Measurements from ENCODE around the gene SNAPC5. TPM values are rescaled to one million over a fixed set of nuclear protein-coding genes. Genes with fewer than 3 reads are reported as not detected.

SNAPC5 gene
- 10 to 100 TPM in 3 of 6 donors, 1 to 10 TPM in 3; 9.0 to 15.1 (median 11.3) TPM for total RNA-seq
- 10 to 100 TPM; 20.5 to 21.6 TPM for polyA plus RNA-seq

DNA sequence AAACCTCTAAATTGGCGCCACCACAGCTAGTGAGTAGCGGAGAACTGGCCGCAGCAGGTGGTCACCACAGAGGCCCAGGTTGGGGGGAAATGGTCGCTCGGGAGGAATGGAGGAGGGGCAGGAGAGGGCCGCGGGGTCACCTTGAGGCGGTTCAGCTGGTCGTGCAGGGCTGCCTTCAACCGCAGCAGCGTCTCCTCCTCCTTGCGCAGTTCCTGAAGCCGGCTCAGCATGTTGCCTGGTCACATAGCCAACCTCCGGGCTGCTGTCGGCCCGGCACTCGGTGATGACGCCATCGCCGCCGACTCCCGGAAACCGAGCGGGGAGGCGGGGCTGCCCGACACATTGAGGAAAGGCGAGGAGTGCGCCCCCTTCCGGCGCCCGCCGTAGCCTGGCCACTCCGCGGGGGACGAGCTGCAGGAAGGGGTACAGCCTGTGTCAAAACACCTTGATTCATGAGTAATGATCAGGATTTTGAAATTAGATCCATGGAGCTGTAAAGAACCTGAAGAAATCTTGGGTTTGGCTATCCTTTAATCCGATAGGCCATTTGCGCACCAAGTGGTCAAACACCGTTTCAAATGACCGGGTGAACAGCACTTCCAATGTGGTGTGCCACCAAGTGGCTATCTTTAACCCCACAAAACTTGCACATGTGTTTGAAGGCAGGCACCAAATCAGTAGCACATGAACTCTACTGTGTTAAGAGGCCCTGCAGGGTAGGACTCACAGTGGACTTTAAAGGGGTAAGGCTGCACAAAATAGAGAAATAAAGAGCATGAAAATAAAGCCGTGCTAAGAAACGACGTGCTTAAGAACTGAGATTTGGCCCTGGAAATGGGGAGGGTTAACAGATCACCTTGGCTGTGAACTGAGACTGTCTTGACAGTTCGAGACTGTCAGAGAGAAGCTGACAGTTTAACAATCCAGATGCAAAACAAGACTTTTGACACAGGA is at the start of gene SNAPC5:
Gene SNAPC5 (minus strand): TSS at position 261 of the 954 bp plus-strand sequence. CDS start 31 bp downstream, at position 230.
- Histone ChIP-seq H3K4me1 (peaks cover 0 to 30% (median 25%) of the 10 kb centered on the region in 3 donors), H3K27ac (peak within 1 kb of the TSS; percentile 64 to 83 (median 74)), H3K27me3 (no peaks in the 10 kb centered on the region), H3K4me3 (peak within 1 kb of the TSS; percentile 52 to 94 (median 74)), H3K9me3 (no peaks in the 10 kb centered on the region), H3K36me3 (peaks cover 0 to 54% (median 33%) of the 10 kb centered on the region in 3 donors)
- ATAC-seq (peak; percentile 96 to 98 (median 96)), DNase-seq (peak; percentile 94 to 99 (median 96)), FAIRE-seq (no peak)
- TF ChIP-seq, protein P1, sequence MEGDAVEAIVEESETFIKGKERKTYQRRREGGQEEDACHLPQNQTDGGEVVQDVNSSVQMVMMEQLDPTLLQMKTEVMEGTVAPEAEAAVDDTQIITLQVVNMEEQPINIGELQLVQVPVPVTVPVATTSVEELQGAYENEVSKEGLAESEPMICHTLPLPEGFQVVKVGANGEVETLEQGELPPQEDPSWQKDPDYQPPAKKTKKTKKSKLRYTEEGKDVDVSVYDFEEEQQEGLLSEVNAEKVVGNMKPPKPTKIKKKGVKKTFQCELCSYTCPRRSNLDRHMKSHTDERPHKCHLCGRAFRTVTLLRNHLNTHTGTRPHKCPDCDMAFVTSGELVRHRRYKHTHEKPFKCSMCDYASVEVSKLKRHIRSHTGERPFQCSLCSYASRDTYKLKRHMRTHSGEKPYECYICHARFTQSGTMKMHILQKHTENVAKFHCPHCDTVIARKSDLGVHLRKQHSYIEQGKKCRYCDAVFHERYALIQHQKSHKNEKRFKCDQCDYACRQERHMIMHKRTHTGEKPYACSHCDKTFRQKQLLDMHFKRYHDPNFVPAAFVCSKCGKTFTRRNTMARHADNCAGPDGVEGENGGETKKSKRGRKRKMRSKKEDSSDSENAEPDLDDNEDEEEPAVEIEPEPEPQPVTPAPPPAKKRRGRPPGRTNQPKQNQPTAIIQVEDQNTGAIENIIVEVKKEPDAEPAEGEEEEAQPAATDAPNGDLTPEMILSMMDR (IDR thresholded peaks at IDR 0.05), result peak; percentile 94 to 99 (median 98)
- WGBS, 2 donors, result 4 to 5% methylated on average over 43 of the region's 43 CpGs
- intact Hi-C loops (cut with DNase I), result loop anchor here in 2 of 3 donors (10.0 kb wide), 1 partner anchor 113 kb away; the partner anchor contains the start of gene MAP2K1 (in 2 of the 2)

GRCh38 chr15:66545255-66545654 is 47.7 kb upstream of the SNAPC5 start:
- Histone ChIP-seq H3K9me3 (no peaks in the 10 kb centered on the region), H3K4me1 (no peaks in the 10 kb centered on the region), H3K27ac (no peak overlapping the region), H3K36me3 (peaks cover 0 to 6% (median 0%) of the 10 kb centered on the region in 3 donors), H3K27me3 (no peaks in the 10 kb centered on the region), H3K4me3 (no peak overlapping the region)
- DNase-seq (no peak), FAIRE-seq (no peak), ATAC-seq (no peak)
- WGBS, 2 donors, result 92 to 93% methylated on average over 1 of the region's 1 CpG
- intact Hi-C loops (cut with DNase I), result no loop called here
- TF ChIP-seq, protein P1 (IDR thresholded peaks at IDR 0.05), result no peak

DNA sequence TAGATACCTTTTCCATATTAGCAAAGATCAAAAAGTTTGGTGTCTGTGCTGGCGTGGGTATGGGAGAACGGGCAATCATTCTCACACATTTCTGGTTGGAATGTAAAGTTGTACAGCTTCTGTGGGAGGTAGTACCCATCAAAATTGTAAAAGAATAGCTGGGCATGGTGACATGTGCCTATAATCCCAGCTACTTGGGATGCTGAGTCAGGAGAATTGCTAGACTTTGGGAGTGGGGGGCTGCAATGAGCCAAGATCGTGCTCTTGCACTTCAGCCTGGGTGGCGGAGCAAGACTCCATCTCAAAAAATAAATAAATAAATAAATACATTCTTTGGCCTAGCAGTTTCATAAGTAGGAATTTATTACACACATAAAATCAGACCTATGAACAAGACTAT is 45.3 kb upstream of the SNAPC5 start:
- 99% methylated on average over 4 of the region's 4 CpGs for WGBS, 2 donors
- FAIRE-seq, result no peak
- intact Hi-C loops (cut with DNase I), result no loop called here

GRCh38 chr15:66535056-66535455 is 37.5 kb upstream of the SNAPC5 start:
- WGBS, 2 donors, result 86 to 91% methylated on average over 9 of the region's 9 CpGs
- intact Hi-C loops (cut with DNase I), result no loop called here
- DNase-seq, result no peak

More for the DNA sequence above, 45.3 kb upstream of the SNAPC5 start:
- no peak for ATAC-seq
- Histone ChIP-seq H3K4me1 (no peaks in the 10 kb centered on the region), H3K27me3 (no peaks in the 10 kb centered on the region), H3K27ac (no peak overlapping the region), H3K36me3 (peaks cover 0 to 6% (median 0%) of the 10 kb centered on the region in 3 donors), H3K9me3 (no peaks in the 10 kb centered on the region), H3K4me3 (no peak overlapping the region)
- TF ChIP-seq, protein P1 (IDR thresholded peaks at IDR 0.05), result no peak
- no peak for DNase-seq

More at GRCh38 chr15:66535056-66535455, 37.5 kb upstream of the SNAPC5 start:
- no peaks in the 10 kb centered on the region for H3K36me3 ChIP-seq
- no peak overlapping the region for H3K27ac ChIP-seq
- no peaks in the 10 kb centered on the region for H3K4me1 ChIP-seq
- H3K9me3 ChIP-seq, result no peaks in the 10 kb centered on the region
- ATAC-seq (no peak), FAIRE-seq (no peak)
- TF ChIP-seq, protein P1 (IDR thresholded peaks at IDR 0.05), result no peak
- no peak overlapping the region for H3K4me3 ChIP-seq
- no peaks in the 10 kb centered on the region for H3K27me3 ChIP-seq
